Panc1 (cell line): ENCODE data around the gene FGD3.

Source experiments
- CTCF ChIP-seq: fragments of 450-650 bp; IDR thresholded peaks from 2 replicates; pipeline ENCODE4 v1.5.1; 2017; ENCODE audit warnings: mild to moderate bottlenecking
- SIN3A ChIP-seq: IDR thresholded peaks from 2 replicates; pipeline ENCODE4 v1.6.1; 2012; ENCODE audit warnings: low read depth, mild to moderate bottlenecking, low read length, moderate library complexity, borderline replicate concordance; ENCODE audit not compliant: insufficient read depth

DNA sequence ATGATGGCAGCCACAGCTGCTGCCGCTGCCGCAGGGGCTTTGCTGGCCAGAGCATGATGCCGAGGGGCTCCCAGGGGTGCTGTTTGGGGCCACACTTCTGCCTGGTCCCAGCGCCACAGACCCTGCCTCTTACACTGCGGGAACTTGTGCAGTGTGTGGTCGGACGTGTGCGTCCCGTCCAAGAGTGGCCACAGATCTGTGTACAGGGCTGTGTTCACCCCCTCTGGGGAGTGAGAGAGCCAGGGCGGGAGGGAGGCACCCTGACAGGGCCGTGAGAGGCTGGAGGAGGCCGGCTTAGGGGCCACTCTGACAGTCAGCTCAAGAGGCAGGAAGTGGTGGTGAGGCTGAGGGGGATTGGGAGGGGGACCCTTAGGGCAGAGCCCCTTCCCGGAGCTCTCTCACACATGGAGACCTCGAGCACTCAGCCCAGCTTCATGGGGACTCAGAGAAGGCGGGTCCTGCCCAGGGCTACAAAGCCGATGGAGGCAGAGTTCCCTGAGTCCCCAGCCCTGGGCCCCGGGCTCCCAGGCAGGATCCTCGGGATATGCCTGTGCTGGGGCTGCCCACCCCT lies 135.6 kb downstream of the FGD3 start:
- TF ChIP-seq SIN3A (no peak), CTCF (no peak)
